ENCODE measurements around the gene FOXS1. TPM values are rescaled to one million over a fixed set of nuclear protein-coding genes. Genes with fewer than 3 reads are reported as not detected.

FOXS1 gene
- total and polyA plus RNA-seq, 9 donors: 4.5 to 11.7 (median 7.0) TPM

DNA sequence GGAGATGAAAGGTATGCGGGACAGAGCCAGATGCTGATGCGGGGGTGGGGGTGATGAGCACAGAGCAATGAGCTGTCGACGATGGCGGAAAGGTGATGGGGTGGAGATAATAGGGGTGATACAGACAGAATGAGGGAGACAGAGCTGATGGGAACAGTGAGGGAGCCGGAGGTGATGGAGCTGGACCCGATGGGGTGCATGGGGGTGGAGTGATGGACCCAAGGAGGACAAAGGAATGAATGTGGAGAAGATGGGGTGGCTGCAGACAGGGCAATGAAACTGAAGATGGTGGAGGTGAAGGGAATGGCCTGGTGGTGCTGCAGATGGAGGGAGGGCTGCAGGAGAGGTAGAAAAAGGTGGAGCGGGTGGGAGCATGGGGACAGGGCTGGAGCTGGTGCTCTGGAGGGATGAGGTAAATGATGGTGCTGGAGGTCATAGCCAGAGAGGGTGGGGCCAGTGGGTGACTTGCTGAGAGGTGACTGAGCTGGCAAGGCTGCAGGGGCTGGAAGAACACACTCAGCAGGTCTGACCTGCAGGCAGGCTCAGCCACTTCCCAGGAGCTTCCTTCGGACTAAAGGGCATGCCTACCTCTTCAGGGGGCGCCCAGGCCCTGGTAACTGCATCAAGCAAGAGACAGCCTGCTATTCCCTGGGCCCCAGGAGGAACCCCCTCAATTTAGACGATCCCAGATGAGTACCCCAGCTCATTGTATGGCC lies 6.0 kb upstream of the FOXS1 start:
- 58% methylated on average over 11 of the region's 11 CpGs for WGBS (ENCODE audit: insufficient coverage)
- Histone ChIP-seq H3K36me3 (ENCODE audit: control insufficient read depth, insufficient read depth, low read length) (no peaks in the 10 kb centered on the region), H3K9me3 (replicated peaks; ENCODE audit: control insufficient read depth, low read depth, low read length) (no peaks in the 10 kb centered on the region), H3K27ac (ENCODE audit: low read length) (no peak overlapping the region), H3K27me3 (ENCODE audit: control insufficient read depth, insufficient read depth, low read length) (peaks cover 34% of the 10 kb centered on the region), H3K4me1 (ENCODE audit: control insufficient read depth, insufficient read depth, low read length) (peaks cover 1% of the 10 kb centered on the region), H3K4me3 (ENCODE audit: low read length) (no peak overlapping the region)
- DNase-seq: no peak

- 24% methylated on average over 39 of the region's 45 CpGs for WGBS (ENCODE audit: insufficient coverage)
- DNase-seq: no peak
- Histone ChIP-seq H3K36me3 (ENCODE audit: control insufficient read depth, insufficient read depth, low read length) (no peaks in the 10 kb centered on the region), H3K9me3 (replicated peaks; ENCODE audit: control insufficient read depth, low read depth, low read length) (no peaks in the 10 kb centered on the region), H3K4me3 (ENCODE audit: low read length) (no peak overlapping the region), H3K27me3 (ENCODE audit: control insufficient read depth, insufficient read depth, low read length) (peaks cover 33% of the 10 kb centered on the region), H3K4me1 (ENCODE audit: control insufficient read depth, insufficient read depth, low read length) (peaks cover 11% of the 10 kb centered on the region), H3K27ac (ENCODE audit: low read length) (no peak overlapping the region)
Measured at GRCh38 chr20:31849306-31849930, 4.0 kb upstream of the FOXS1 start.

- Histone ChIP-seq H3K4me1 (ENCODE audit: control insufficient read depth, insufficient read depth, low read length) (peaks cover 13% of the 10 kb centered on the region), H3K36me3 (ENCODE audit: control insufficient read depth, insufficient read depth, low read length) (no peaks in the 10 kb centered on the region), H3K9me3 (replicated peaks; ENCODE audit: control insufficient read depth, low read depth, low read length) (no peaks in the 10 kb centered on the region), H3K27ac (ENCODE audit: low read length) (no peak overlapping the region), H3K27me3 (ENCODE audit: control insufficient read depth, insufficient read depth, low read length) (peaks cover 33% of the 10 kb centered on the region), H3K4me3 (ENCODE audit: low read length) (no peak overlapping the region)
- DNase-seq: no peak
- WGBS (ENCODE audit: insufficient coverage): 74% methylated on average over 22 of the region's 32 CpGs
Measured at GRCh38 chr20:31848088-31848999, 2.9 kb upstream of the FOXS1 start.

GRCh38 chr20:31846793-31847138 lies 1.4 kb upstream of the FOXS1 start:
- WGBS (ENCODE audit: insufficient coverage): no CpG with 5 or more reads among the region's 3 CpGs
- Histone ChIP-seq H3K4me1 (ENCODE audit: control insufficient read depth, insufficient read depth, low read length) (peaks cover 28% of the 10 kb centered on the region), H3K4me3 (ENCODE audit: low read length) (no peak overlapping the region), H3K27ac (ENCODE audit: low read length) (no peak overlapping the region), H3K36me3 (ENCODE audit: control insufficient read depth, insufficient read depth, low read length) (no peaks in the 10 kb centered on the region), H3K9me3 (replicated peaks; ENCODE audit: control insufficient read depth, low read depth, low read length) (no peaks in the 10 kb centered on the region), H3K27me3 (ENCODE audit: control insufficient read depth, insufficient read depth, low read length) (peaks cover 29% of the 10 kb centered on the region)
- DNase-seq: no peak

DNA sequence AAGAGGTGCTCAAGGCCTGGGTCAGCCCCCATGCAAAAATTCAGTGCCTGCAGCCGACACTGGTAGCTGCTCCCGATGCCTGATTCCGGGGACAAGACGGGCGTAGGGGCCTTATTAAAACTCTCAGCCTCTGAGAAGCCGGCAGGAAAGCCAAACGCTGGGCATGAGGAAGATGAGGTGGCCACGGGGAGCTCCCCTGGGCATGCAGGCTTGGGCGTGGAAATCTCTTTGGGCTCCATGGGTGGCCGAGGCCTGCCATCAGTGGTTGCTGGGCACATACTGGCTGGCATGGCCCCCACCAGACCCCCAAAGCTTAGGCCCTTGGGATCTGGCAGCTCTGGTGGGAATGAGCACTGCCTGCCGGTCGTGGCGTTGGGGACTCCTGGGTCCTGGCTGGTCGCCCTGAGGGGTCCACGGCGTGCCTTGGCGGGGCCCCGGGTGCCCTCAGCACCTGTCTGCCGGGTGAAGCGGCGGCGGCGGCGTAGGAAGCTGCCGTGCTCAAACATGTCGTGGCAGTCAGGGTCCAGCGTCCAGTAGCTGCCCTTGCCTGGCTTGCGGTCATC lies 586 bp downstream of the FOXS1 start:
- no peak for DNase-seq
- Histone ChIP-seq H3K27me3 (ENCODE audit: control insufficient read depth, insufficient read depth, low read length) (peaks cover 10% of the 10 kb centered on the region), H3K27ac (ENCODE audit: low read length) (peak overlapping the region; percentile 17), H3K36me3 (ENCODE audit: control insufficient read depth, insufficient read depth, low read length) (no peaks in the 10 kb centered on the region), H3K4me1 (ENCODE audit: control insufficient read depth, insufficient read depth, low read length) (peaks cover 39% of the 10 kb centered on the region), H3K9me3 (replicated peaks; ENCODE audit: control insufficient read depth, low read depth, low read length) (no peaks in the 10 kb centered on the region), H3K4me3 (ENCODE audit: low read length) (peak overlapping the region; percentile 21)
- 87% methylated on average over 28 of the region's 28 CpGs for WGBS (ENCODE audit: insufficient coverage)

- DNase-seq: no peak
- 89% methylated on average over 4 of the region's 5 CpGs for WGBS (ENCODE audit: insufficient coverage)
Measured at GRCh38 chr20:31843881-31844280, 1.5 kb downstream of the FOXS1 start.

DNA sequence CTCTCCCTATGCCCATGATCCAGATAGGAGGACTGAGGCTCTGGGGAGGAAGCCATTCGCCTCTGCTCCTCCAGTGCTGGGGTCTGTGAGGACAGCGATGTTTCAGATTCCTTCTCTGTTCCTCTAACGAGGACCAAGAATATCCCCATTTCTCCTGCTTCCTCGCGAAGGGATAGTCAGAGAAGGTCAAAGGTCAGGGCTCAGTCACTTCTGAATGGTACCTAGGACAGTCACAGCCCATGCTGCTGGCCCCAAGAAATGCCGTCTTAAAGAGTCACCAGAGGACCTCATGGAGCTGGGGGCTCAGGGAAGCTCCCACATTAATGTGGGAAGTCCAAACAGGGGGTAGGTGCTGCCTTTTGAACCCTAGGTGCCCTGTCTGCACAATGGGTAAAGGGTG lies 2.1 kb downstream of the FOXS1 start:
- peak overlapping the region; percentile 21 for H3K4me3 ChIP-seq (ENCODE audit: low read length)
- H3K27me3 ChIP-seq (ENCODE audit: control insufficient read depth, insufficient read depth, low read length): no peaks in the 10 kb centered on the region
- WGBS (ENCODE audit: insufficient coverage): 86% methylated on average over 3 of the region's 6 CpGs
- peaks cover 47% of the 10 kb centered on the region for H3K4me1 ChIP-seq (ENCODE audit: control insufficient read depth, insufficient read depth, low read length)
- H3K36me3 ChIP-seq (ENCODE audit: control insufficient read depth, insufficient read depth, low read length): no peaks in the 10 kb centered on the region
- H3K27ac ChIP-seq (ENCODE audit: low read length): peak overlapping the region; percentile 42
- H3K9me3 ChIP-seq (replicated peaks; ENCODE audit: control insufficient read depth, low read depth, low read length): no peaks in the 10 kb centered on the region
- no peak for DNase-seq

More at GRCh38 chr20:31843881-31844280, 1.5 kb downstream of the FOXS1 start:
- H3K4me1 ChIP-seq (ENCODE audit: control insufficient read depth, insufficient read depth, low read length): peaks cover 43% of the 10 kb centered on the region
- no peaks in the 10 kb centered on the region for H3K9me3 ChIP-seq (replicated peaks; ENCODE audit: control insufficient read depth, low read depth, low read length)
- peak overlapping the region; percentile 21 for H3K4me3 ChIP-seq (ENCODE audit: low read length)
- no peaks in the 10 kb centered on the region for H3K36me3 ChIP-seq (ENCODE audit: control insufficient read depth, insufficient read depth, low read length)
- H3K27ac ChIP-seq (ENCODE audit: low read length): peak overlapping the region; percentile 13
- peaks cover under 1% of the 10 kb centered on the region for H3K27me3 ChIP-seq (ENCODE audit: control insufficient read depth, insufficient read depth, low read length)

DNA sequence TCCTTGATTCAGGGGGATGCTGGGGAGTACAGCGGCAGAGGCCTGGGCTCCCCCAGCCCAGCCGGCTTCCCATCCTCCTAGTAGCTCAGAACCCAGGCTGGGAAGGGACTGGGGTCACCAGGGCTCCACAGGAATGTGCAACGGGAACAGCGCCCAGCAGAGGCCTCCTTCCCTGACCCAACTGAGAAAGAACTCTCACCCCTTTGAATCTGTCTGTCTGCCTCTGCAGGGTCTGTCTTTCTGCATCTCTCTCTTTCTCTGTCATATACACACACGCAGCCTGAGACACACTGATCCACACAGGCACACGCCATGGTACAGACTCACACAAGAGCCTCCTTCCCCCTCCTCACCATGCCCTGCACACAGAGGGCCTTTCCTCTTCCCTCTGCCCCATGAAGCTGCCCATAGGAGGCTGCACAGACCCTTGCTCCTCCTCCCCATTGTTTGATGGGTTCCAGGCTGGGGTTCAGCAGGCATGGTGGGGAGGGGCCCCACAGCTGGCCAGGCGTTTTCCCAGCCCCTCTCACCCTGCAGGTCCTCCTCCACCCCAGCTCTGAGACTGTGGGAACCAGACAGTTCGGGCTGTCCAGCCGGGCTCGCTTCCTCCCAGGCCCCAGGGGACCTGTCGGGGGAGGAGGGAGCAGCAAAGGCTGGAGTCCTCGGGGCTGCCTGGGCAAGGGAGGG lies 2.8 kb downstream of the FOXS1 start:
- no peaks in the 10 kb centered on the region for H3K9me3 ChIP-seq (replicated peaks; ENCODE audit: control insufficient read depth, low read depth, low read length)
- peak overlapping the region; percentile 21 for H3K4me3 ChIP-seq (ENCODE audit: low read length)
- peak overlapping the region; percentile 49 for H3K27ac ChIP-seq (ENCODE audit: low read length)
- peak; percentile 77 for DNase-seq
- no peaks in the 10 kb centered on the region for H3K27me3 ChIP-seq (ENCODE audit: control insufficient read depth, insufficient read depth, low read length)
- peaks cover 54% of the 10 kb centered on the region for H3K4me1 ChIP-seq (ENCODE audit: control insufficient read depth, insufficient read depth, low read length)
- WGBS (ENCODE audit: insufficient coverage): 17% methylated on average over 8 of the region's 12 CpGs
- H3K36me3 ChIP-seq (ENCODE audit: control insufficient read depth, insufficient read depth, low read length): no peaks in the 10 kb centered on the region

DNA sequence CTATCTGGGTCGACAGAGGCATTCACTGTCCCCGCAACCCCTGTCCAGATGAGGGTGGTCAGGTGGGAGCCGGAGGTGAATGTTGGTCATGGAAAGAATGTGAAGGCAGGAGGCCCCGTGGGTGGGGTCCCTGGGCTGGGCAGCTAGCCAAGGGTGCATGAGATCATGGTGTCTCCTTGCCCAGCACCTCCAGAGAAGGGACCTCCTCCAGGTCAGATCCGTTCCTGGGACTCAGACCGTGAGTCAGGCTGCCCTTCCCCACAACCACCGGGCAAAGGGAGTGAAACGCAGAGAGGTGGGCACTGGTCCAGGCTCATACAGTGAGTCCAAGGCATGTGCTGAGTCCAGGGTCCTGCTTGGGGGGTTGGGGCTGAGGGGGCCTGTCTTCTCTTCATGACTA lies 3.5 kb downstream of the FOXS1 start:
- H3K36me3 ChIP-seq (ENCODE audit: control insufficient read depth, insufficient read depth, low read length): no peaks in the 10 kb centered on the region
- H3K9me3 ChIP-seq (replicated peaks; ENCODE audit: control insufficient read depth, low read depth, low read length): no peaks in the 10 kb centered on the region
- no peaks in the 10 kb centered on the region for H3K27me3 ChIP-seq (ENCODE audit: control insufficient read depth, insufficient read depth, low read length)
- peak overlapping the region; percentile 31 for H3K27ac ChIP-seq (ENCODE audit: low read length)
- peaks cover 60% of the 10 kb centered on the region for H3K4me1 ChIP-seq (ENCODE audit: control insufficient read depth, insufficient read depth, low read length)
- WGBS (ENCODE audit: insufficient coverage): 37% methylated on average over 3 of the region's 8 CpGs
- H3K4me3 ChIP-seq (ENCODE audit: low read length): no peak overlapping the region
- DNase-seq: peak; percentile 50

All from muscle of leg (tissue), 11 donors.